ENCODE measurements around the gene SCRT2. TPM values are rescaled to one million over a fixed set of nuclear protein-coding genes. Genes with fewer than 3 reads are reported as not detected.

Gene SCRT2
- total and polyA plus RNA-seq, 9 of the 15 experiments (the other 6 are each of a cell fraction or from before 2014, with no cell fraction given), result 0.04 to 0.75 (median 0.13) TPM; not detected in 2

DNA sequence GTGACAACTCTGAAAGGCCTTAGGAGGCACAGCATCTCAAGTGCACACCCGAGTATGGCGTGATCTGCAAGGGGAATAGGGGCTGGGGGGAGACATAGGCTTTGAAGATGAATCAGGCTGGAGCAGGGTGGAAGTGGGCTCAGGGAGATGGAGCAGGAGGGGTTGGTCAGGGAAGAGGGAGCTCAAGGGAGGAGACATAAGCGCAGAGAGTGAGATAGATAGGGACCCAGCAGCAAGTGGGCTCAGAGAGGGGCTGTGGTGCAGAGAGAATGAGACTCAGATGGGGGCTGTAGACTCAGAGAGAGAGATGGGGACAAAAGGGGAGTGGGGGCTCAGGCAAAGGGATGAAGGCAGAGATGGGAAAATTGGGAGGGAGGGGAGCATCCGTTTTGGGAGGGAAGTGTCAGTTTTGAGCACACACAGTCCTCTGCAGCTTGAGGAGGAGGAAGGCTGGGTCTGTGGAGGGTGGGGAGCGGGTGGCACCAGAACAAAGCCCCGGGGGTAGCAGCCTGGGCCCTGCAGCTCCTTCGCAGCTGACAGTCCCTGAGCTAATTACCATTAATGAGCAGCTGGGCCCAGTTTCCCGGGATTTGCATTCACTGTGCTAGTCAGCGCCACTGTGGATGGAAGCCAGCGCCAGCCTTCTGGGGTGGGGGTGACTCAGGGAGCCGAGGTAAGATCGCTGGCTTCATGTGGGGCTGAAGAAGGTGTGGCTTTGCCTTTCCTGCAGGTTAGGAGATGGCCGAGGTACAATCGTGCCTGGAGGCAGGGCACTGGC is 41.3 kb downstream of the SCRT2 start:
- H4K20me1 ChIP-seq (replicated peaks; ENCODE audit: control insufficient read depth, insufficient read depth, low read length), result no peaks in the 10 kb centered on the region

More for the DNA sequence above, 41.3 kb downstream of the SCRT2 start:
- no peaks in the 10 kb centered on the region for H3K9me3 ChIP-seq (replicated peaks; ENCODE audit: control insufficient read depth, insufficient read depth, low read depth, low read length)
- no peak overlapping the region for H3K4me2 ChIP-seq (ENCODE audit: insufficient read depth, low read length)
- in situ Hi-C loops (cut with MboI) (no loop called here), intact Hi-C loops (cut with micrococcal nuclease) (no loop called here)
- H3K4me3 ChIP-seq, result no peak overlapping the region
- H3K27me3 ChIP-seq (ENCODE audit: control insufficient read depth in 2 of 2, insufficient read depth in 2 of 2, low read length in 2 of 2), result peaks cover 0 to 23% of the 10 kb centered on the region in 2 experiments; a peak in 2 of 5 replicates
- H3K36me3 ChIP-seq (ENCODE audit: control insufficient read depth, insufficient read depth, low read length), result no peaks in the 10 kb centered on the region
- TF ChIP-seq KLF16 (IDR thresholded peaks at IDR 0.05), result no peak
- TF ChIP-seq ZNF551 (CRISPR knock-in tag; IDR thresholded peaks at IDR 0.05), result no peak
- TF ChIP-seq E2F3 (CRISPR knock-in tag; IDR thresholded peaks at IDR 0.05), result no peak
- TF ChIP-seq KDM4B (IDR thresholded peaks at IDR 0.05; ENCODE audit: borderline replicate concordance in 2 of 2, low read depth in 1 of 2), result no peak
- TF ChIP-seq DNMT1 (IDR thresholded peaks at IDR 0.05), result no peak
- TF ChIP-seq NONO (IDR thresholded peaks at IDR 0.05; ENCODE audit: low read depth in 2 of 2, low read length in 1 of 2), result no peak
- no peak for TF ChIP-seq NFATC3 (IDR thresholded peaks at IDR 0.05)
- no peak for TF ChIP-seq PHB2 (IDR thresholded peaks at IDR 0.05; ENCODE audit: low read depth)
- TF ChIP-seq EP300 (IDR thresholded peaks at IDR 0.05; ENCODE audit: low read length), result no peak
- no peak for TF ChIP-seq BHLHE40 (IDR thresholded peaks at IDR 0.05; ENCODE audit: low read length)
- TF ChIP-seq ZNF408 (CRISPR knock-in tag; IDR thresholded peaks at IDR 0.05; ENCODE audit: low read depth), result no peak
- TF ChIP-seq HDAC3 (IDR thresholded peaks at IDR 0.05; ENCODE audit: borderline replicate concordance, partially characterized antibody), result no peak
- TF ChIP-seq XRCC3 (IDR thresholded peaks at IDR 0.05), result no peak
- no peak for TF ChIP-seq KHSRP (IDR thresholded peaks at IDR 0.05)
- TF ChIP-seq KLF13 (tag; IDR thresholded peaks at IDR 0.05; ENCODE audit: borderline replicate concordance, low read depth), result no peak
- no peak for TF ChIP-seq FOXP1 (CRISPR knock-in tag; IDR thresholded peaks at IDR 0.05)
- no peak for TF ChIP-seq ATF1 (CRISPR knock-in tag; IDR thresholded peaks at IDR 0.05)
- no peak for TF ChIP-seq ATF1 (tag; IDR thresholded peaks at IDR 0.05)
- DNase-seq (ENCODE audit: extremely low read depth in 1 of 4, low spot score in 3 of 4) (no peak), ATAC-seq (no peak), FAIRE-seq (no peak)
- no peak overlapping the region for H2AFZ ChIP-seq (ENCODE audit: low read depth, low read length)
- POLR2A ChIA-PET, result interaction anchor here (0.6 kb wide), 1 partner anchor 126 kb away, joined by 3 read pairs; no protein-coding TSS in a partner anchor
- no peaks in the 10 kb centered on the region for H3K79me2 ChIP-seq (ENCODE audit: control insufficient read depth, insufficient read depth, low read length)
- H3K9me1 ChIP-seq (ENCODE audit: control insufficient read depth, insufficient read depth, low read length), result no peaks in the 10 kb centered on the region
- 9% methylated on average over 9 of the region's 14 CpGs for WGBS (ENCODE audit: insufficient coverage, low coverage, missing lambda C conversion rate)
- no TSS peak for BruUV-seq (replicated peaks)
- no peak overlapping the region for H3K9ac ChIP-seq (ENCODE audit: insufficient read depth in 1 of 2, low read depth in 2 of 2, low read length in 2 of 2)
- no peaks in the 10 kb centered on the region; a peak in 2 of 5 replicates for H3K4me1 ChIP-seq (replicated peaks in 1 of 2; ENCODE audit: control insufficient read depth in 2 of 2, insufficient read depth in 2 of 2, low read length in 2 of 2)
- H3K27ac ChIP-seq (ENCODE audit: extremely low read depth, low read depth, low read length), result no peak overlapping the region
- CTCF ChIA-PET (ENCODE audit: low intra/inter-chr PET ratio), result no interaction called here

Data from K562 (cell line).